ENCODE measurements around the gene TAF6L. TPM values are rescaled to one million over a fixed set of nuclear protein-coding genes. Genes with fewer than 3 reads are reported as not detected.
"Not testable (repeated sequence)": the region's sequence is repeated elsewhere in the genome, so short reads cannot be mapped to it uniquely, and the experiment has no call there.

The TAF6L gene
- total RNA-seq, 1 experiment from 2014 or later: 40.2 TPM

DNA sequence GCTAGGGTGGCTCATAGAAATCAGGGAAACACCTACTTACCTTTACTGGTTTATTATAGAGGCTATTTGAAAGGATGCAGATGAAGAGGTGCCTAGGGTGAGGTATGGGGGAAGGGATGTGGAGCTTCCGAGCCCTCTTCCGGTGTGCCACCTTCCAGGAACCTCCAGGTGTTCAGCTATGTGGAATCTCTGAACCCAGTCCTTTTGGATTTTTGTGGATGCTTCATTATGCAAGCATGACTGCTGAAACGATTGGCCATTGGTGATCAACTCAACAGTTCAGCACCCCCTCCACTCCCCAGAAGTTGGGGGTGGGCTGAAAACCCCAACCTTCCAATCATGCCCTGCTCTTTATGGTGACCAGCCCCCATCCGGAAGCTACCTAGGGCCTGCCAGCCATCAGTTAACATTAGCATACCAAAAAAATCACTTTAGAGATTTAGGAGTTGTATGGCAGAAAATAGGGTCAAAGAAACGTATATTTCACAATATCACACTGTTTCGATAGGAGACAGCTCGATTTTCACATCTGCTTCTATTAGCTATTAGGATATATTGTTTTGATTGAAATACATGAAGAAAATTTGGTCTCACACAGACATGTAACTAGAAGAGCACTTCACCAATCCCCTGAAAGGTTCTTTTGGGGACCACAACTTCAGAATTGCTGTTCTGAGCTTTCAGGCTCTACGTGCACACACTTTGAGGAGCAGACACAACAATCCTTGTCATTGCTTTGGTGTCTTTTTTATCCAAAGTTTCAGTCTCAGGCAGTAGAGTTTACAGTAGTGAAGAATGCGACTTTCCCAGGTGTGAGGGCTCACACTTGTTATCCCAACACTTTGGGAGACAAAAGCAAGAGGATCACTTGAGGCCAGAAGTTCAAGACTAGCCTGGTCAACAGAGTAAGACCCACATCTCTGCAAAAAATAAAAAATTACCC lies 13.1 kb upstream of the TAF6L start:
- intact Hi-C loops (cut with micrococcal nuclease): no loop called here
- CTCF ChIA-PET: no interaction called here

GRCh38 chr11:62760867-62761227 lies 10.3 kb upstream of the TAF6L start:
- H3K4me1 ChIP-seq (ENCODE audit: insufficient read depth, low read length): peaks cover 13% of the 10 kb centered on the region
- BruUV-seq (replicated peaks): TSS peak; percentile 94
- H4K20me1 ChIP-seq (ENCODE audit: low read length); intact Hi-C loops (cut with micrococcal nuclease); H3K27me3 ChIP-seq (ENCODE audit: low read length); H3K9me2 ChIP-seq (replicated peaks; ENCODE audit: low read length); H3K9me3 ChIP-seq (ENCODE audit: low read length); DNase-seq; H3F3A ChIP-seq (ENCODE audit: low read length, unreplicated experiment); H3K27ac ChIP-seq (ENCODE audit: low read length): not testable (repeated sequence)
- H3K36me3 ChIP-seq (ENCODE audit: low read depth, low read length): peaks cover 13% of the 10 kb centered on the region
- CTCF ChIA-PET: interaction anchor here (0.6 kb wide), 1 partner anchor 66 kb away, joined by 3 read pairs; no protein-coding TSS in a partner anchor
- peak overlapping the region; percentile 12; the same call in 1 of the 2 replicates for H3K9ac ChIP-seq (ENCODE audit: low read length)
- peak; percentile 10 for ATAC-seq
- peak overlapping the region; percentile 81 for H3K4me3 ChIP-seq (ENCODE audit: low read length)
- peaks cover 16% of the 10 kb centered on the region for H3K79me2 ChIP-seq (ENCODE audit: low read length)
- POLR2A ChIA-PET (ENCODE audit: unreplicated experiment): interaction anchor here (0.5 to 0.7 kb wide), 2 partner anchors 62 to 366 kb away, joined by 3 to 4 read pairs; no protein-coding TSS in a partner anchor
- peak overlapping the region; percentile 68 for H2AFZ ChIP-seq (ENCODE audit: low read length)
- peak overlapping the region; percentile 94 for H3K4me2 ChIP-seq (ENCODE audit: low read length)

More for the DNA sequence above, 13.1 kb upstream of the TAF6L start:
- DNase-seq (no peak), ATAC-seq (no peak)
- Histone ChIP-seq H3F3A (ENCODE audit: low read length, unreplicated experiment) (no peaks in the 10 kb centered on the region), H2AFZ (ENCODE audit: low read length) (no peak overlapping the region), H3K79me2 (ENCODE audit: low read length) (peaks cover 20% of the 10 kb centered on the region), H3K9me3 (ENCODE audit: low read length) (no peaks in the 10 kb centered on the region), H3K4me2 (ENCODE audit: low read length) (no peak overlapping the region), H4K20me1 (ENCODE audit: low read length) (no peaks in the 10 kb centered on the region), H3K4me3 (ENCODE audit: low read length) (no peak overlapping the region), H3K36me3 (ENCODE audit: low read depth, low read length) (0 out of 2 replicates have a peak, but pooled peaks cover 3% of the 10 kb centered on the region), H3K27ac (ENCODE audit: low read length) (no peak overlapping the region), H3K27me3 (ENCODE audit: low read length) (no peaks in the 10 kb centered on the region), H3K4me1 (ENCODE audit: insufficient read depth, low read length) (peaks cover 23% of the 10 kb centered on the region), H3K9me2 (replicated peaks; ENCODE audit: low read length) (no peaks in the 10 kb centered on the region), H3K9ac (ENCODE audit: low read length) (no peak overlapping the region)
- TF ChIP-seq CTCF (conservative IDR thresholded peaks at IDR 0.05; ENCODE audit: low read depth, low read length) (no peak), EZH2 (IDR thresholded peaks at IDR 0.05; ENCODE audit: low read length, unreplicated experiment) (no peak), EZH2phosphoT487 (IDR thresholded peaks at IDR 0.05; ENCODE audit: borderline replicate concordance, low read length) (no peak)
- BruUV-seq (replicated peaks): no TSS peak
- POLR2A ChIA-PET (ENCODE audit: unreplicated experiment): no interaction called here

GRCh38 chr11:62770778-62771143 lies 435 bp upstream of the TAF6L start:
- no peaks in the 10 kb centered on the region for H3K9me3 ChIP-seq (ENCODE audit: low read length)
- peaks cover 13% of the 10 kb centered on the region for H3K4me1 ChIP-seq (ENCODE audit: insufficient read depth, low read length)
- no peak for DNase-seq
- H3K9me2 ChIP-seq (replicated peaks; ENCODE audit: low read length): no peaks in the 10 kb centered on the region
- H3K4me3 ChIP-seq (ENCODE audit: low read length): peak overlapping the region; percentile 74
- H3K4me2 ChIP-seq (ENCODE audit: low read length): peak overlapping the region; percentile 92
- peaks cover 8% of the 10 kb centered on the region for H3K36me3 ChIP-seq (ENCODE audit: low read depth, low read length)
- TF ChIP-seq EZH2phosphoT487 (IDR thresholded peaks at IDR 0.05; ENCODE audit: borderline replicate concordance, low read length): no peak
- TF ChIP-seq EZH2 (IDR thresholded peaks at IDR 0.05; ENCODE audit: low read length, unreplicated experiment): no peak
- BruUV-seq (replicated peaks): TSS peak; percentile 95
- ChIA-PET POLR2A (ENCODE audit: unreplicated experiment) (interaction anchor here (0.6 to 1.1 kb wide), 8 partner anchors 17 to 291 kb away, joined by 3 to 11 read pairs (median 4); partner anchors contain the start of genes HNRNPUL2 and ZBTB3), CTCF (interaction anchor here (0.6 to 1.5 kb wide), 6 partner anchors 9 to 149 kb away, joined by 3 to 12 read pairs (median 4); partner anchors contain the start of genes B3GAT3, POLR2G and ZBTB3)
- H3K79me2 ChIP-seq (ENCODE audit: low read length): peaks cover 20% of the 10 kb centered on the region
- H3K9ac ChIP-seq (ENCODE audit: low read length): peak overlapping the region; percentile 72
- peak; percentile 10 for ATAC-seq
- no peaks in the 10 kb centered on the region for H4K20me1 ChIP-seq (ENCODE audit: low read length)
- intact Hi-C loops (cut with micrococcal nuclease): loop anchor here (2.0 kb wide), 1 partner anchor 42 kb away; the partner anchor contains the start of gene TTC9C
- H3F3A ChIP-seq (ENCODE audit: low read length, unreplicated experiment): peaks cover 3% of the 10 kb centered on the region
- H3K27me3 ChIP-seq (ENCODE audit: low read length): no peaks in the 10 kb centered on the region
- peak overlapping the region; percentile 76 for H3K27ac ChIP-seq (ENCODE audit: low read length)
- H2AFZ ChIP-seq (ENCODE audit: low read length): peak overlapping the region; percentile 80
